ENCODE results near the gene MAPRE2.

The MAPRE2 gene

GRCh38 chr18:35040988-35041814 lies at the start of gene MAPRE2:
Gene MAPRE2, plus strand, starts transcription at chr18:35041413. Its CDS starts 127 bp downstream, at chr18:35041540.
- peak; percentile 94 for DNase-seq (ENCODE audit: low spot score)

GRCh38 chr18:34991561-34991960 lies 49.7 kb upstream of the MAPRE2 start:
- DNase-seq (ENCODE audit: low spot score), result no peak

DNA sequence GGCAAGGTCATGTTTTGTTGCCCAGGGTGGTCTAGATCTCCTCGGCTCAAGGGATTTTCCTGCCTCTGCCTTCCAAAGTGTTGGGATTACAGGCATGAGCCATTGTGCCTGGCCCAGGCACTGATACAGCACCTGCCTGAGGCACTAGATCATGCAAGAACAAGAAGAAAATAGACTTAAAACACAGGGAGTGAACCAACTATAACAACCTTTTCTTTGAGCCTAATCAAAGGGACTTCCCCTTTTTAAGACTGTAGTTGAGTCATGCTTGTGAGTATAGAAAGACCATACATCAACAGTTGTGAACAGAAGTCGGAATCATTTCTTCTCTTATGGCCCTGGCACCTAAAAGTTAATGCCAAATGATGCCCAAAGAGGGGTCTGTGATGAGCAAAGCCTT lies 47.9 kb upstream of the MAPRE2 start:
- no peak for DNase-seq (ENCODE audit: low spot score)

DNA sequence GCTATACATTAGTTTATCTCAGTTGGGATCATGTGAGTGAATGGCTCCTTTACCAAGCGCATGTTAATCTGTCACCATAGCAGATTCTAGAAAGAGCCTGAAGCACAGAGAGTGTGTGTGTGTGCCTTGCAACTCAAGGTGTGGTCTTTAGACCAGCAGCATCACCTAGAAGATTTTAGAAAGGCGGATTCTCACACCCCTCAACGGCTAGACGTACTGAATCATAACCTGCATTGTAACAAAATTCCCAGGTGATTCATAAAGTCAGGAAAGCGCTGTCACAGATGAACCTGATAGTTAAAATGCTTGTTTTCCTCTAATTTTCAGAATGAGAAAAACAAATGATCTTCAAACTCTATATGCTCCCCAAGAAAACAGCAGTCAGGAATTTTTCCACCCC lies 45.5 kb upstream of the MAPRE2 start:
- no peak for DNase-seq (ENCODE audit: low spot score)

DNA sequence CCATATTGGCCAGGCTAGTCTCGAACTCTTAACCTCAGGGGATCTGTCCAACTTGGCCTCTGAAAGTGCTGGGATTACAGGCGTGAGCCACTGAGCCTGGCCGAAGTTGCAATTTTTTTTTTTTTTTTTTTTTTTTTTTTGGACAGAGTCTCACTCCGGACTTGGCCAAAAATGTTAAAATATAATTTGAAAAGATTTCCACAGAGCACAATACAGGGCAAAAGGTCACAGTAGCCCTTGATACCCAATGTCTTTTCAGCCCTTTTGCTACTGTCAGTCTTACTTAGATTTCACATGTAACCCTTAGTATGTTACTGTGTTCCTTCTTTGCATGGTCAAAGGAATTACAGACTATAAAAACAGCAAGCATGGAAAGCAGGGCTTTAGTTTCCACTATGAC lies 42.6 kb upstream of the MAPRE2 start:
- DNase-seq (ENCODE audit: low spot score), result no peak

GRCh38 chr18:34999756-35000289 lies 41.4 kb upstream of the MAPRE2 start:
- no peak for DNase-seq (ENCODE audit: low spot score)

- DNase-seq (ENCODE audit: low spot score), result no peak
These were observed 40.8 kb upstream of the MAPRE2 start for GRCh38 chr18:35000457-35000856.

- DNase-seq (ENCODE audit: low spot score), result no peak
These were observed 39.1 kb upstream of the MAPRE2 start for GRCh38 chr18:35002120-35002519.

GRCh38 chr18:35005963-35006577 lies 35.1 kb upstream of the MAPRE2 start:
- DNase-seq (ENCODE audit: low spot score), result peak; percentile 56

DNA sequence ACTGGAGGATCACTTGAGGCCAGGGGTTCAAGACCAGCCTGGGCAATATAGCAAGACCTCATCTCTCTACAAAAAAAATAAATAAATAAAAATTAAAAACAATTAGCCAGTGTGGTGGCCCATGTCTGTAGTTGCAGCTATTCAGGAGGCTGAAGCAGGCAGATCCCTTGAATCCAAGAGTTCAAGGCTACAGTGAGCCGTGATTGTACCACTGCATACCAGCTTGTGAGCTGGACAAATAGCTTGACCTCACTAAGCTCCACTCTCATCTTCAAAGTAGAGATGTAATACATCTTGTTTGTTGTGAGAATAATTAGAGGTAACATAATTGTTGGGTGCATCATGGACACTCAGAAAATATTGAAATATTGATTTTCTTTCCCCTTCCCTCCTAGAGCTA lies 31.1 kb upstream of the MAPRE2 start:
- no peak for DNase-seq (ENCODE audit: low spot score)

DNA sequence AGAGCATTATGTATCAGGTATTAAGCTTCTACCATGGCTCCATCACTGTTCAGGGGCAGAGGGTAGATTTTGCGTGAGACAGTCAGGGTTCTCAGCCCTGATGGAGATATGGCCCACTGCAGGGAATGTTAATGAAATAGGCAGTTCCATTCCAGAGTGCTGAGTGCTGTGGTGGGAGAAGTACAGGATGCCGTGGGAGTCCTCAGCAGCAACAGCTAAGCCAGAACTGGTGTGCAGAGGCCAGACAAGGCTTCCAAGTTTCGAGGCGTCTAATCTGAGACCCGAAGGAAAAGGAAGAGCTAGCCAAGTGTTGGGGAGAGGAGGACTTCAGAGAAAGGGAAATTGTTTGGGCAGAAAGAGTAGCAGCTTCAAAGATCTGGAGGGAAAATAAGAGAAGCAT lies 30.2 kb upstream of the MAPRE2 start:
- DNase-seq (ENCODE audit: low spot score), result no peak

DNA sequence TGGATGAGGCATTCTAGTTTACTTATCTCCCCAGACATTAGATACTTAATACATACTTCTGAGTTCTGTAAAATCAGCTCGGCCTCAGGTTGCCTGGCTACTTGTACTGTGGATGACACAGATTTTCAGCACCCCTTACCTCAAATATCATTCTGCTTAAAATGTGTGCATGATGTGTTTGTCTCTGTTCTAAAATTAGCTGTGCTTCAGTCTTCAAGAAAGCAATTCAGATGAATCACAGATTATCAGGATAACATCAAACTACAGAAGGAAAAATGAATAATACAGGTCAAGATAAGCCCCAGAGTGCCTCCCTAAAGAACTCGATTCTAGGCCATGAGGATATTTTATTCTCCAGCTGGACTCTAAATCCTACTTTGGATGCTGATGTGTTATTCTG lies 21.3 kb upstream of the MAPRE2 start:
- no peak for DNase-seq (ENCODE audit: low spot score)

DNA sequence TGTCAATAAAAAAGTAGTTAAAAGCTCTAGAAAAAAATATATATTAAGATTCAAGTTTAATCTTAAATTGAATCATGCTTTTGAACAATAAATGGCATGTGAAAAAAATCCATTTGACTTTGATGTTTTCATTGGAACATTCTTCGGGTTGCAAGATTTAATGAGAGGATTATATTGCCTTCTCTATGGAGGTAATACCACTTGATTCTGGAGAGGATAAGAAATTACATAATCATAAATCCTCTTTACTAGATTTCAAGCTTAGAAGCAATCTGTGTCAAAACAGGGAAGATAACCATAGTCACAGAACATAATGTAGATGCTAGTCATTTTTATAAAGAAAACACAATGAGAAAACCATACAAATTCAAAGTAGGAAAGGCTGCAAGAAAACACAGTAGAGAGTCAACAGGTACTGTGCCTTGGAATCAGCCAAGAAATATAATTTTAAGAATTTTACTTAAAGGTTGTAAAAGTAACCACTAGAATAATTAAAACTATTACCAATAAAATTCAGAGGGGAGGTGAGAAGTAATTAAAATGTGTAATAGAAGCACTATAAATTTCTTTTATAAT lies 18.7 kb upstream of the MAPRE2 start:
- no peak for DNase-seq (ENCODE audit: low spot score)

- DNase-seq (ENCODE audit: low spot score), result no peak
These were observed 17.0 kb upstream of the MAPRE2 start for GRCh38 chr18:35024196-35024595.

- no peak for DNase-seq (ENCODE audit: low spot score)
These were observed 16.2 kb upstream of the MAPRE2 start for GRCh38 chr18:35024965-35025364.

GRCh38 chr18:35026407-35027061 lies 14.7 kb upstream of the MAPRE2 start:
- DNase-seq (ENCODE audit: low spot score), result no peak

- no peak for DNase-seq (ENCODE audit: low spot score)
These were observed 14.0 kb upstream of the MAPRE2 start for GRCh38 chr18:35027206-35027605.

DNA sequence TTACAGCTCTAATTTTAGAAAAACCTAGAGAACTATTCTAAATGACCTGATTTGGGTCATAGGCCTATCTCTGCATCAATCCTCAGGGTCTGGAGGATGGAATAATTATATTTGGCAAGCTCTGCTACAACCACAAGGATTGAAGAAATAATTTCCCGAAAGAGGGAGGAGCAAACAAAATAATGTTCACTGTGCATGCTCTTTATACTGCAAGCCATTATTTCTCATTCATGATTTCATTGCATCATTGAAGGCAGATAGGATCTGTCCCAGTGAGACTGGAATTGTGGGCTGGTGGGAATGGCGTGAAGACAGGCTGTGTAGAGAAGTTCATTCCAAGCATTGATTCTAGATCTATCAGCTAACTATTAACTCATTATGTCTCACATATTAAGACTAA lies 12.7 kb upstream of the MAPRE2 start:
- no peak for DNase-seq (ENCODE audit: low spot score)

DNA sequence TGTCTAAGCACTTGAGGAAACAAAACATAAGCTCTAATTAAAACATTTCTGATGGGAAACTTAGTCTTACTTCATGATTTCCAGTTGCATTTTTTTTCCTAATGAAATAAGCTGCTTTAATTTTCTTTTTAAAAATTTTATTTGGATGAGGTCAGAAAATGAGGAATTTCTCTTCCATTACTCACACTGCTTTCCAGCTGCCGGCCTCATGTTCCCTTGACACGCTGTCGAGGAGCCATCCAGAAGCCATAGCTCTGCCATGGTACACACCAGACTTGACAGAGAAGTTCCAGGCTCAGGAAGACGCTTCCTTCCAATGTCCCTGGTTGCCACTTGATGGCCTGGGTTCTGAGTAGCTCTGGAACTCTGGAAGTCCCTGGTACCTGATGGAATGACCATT lies 12.1 kb upstream of the MAPRE2 start:
- DNase-seq (ENCODE audit: low spot score), result no peak

DNA sequence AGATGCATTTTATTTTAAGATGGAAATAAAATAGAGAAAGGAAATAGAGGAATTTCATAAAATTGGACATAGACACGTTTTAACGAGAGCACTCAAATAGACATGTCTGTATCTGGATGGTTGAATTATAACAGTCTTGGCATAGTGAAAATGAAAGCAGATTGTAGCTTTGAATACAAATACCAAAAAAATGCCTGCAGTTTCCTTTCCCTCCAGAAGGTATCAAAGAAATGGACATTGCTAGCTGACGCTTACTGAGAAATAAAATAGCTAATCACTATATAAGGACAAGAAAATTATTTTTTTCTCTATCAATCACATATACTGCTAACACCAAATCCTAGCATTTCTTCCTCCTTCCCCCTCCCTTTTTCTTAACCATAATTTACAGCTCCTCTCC lies 11.4 kb upstream of the MAPRE2 start:
- DNase-seq (ENCODE audit: low spot score), result no peak

DNA sequence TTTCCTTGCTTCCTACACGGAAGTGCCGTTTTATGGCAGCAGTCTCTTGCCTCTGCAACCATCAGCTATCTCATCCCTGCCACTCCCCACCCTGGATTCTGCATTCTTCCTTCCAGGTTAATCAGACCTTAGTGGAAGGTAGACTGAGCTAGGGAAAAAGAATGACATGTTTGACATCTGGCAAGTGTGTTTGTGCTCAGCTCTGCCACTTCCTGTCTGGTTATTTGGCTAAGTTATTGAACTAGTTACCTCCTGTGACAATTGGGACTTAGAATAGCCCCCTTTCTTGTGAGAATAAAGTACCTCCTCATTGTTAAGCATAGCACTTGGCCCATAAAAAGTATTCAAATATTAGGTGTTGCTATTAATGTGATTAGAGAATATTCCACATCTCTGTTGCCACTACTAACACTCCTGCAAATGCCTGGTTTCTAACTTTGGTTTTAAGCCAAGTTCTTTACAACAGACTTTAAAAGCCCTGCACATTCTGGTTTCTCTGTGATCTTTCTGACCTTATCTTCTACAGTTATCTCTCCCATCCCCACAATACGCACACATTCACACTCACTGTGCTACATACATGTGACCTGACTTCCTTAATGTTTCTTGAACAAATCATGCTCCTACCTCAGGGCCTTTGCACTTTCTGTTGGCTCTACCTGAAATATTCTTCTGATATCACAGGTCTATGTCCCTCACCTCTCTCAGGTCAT lies 10.8 kb upstream of the MAPRE2 start:
- DNase-seq (ENCODE audit: low spot score), result peak; percentile 16

- DNase-seq (ENCODE audit: low spot score), result no peak
These were observed 9.1 kb upstream of the MAPRE2 start for GRCh38 chr18:35032113-35032512.
